Measurements from ENCODE around the gene TBC1D12.
"Not testable (repeated sequence)": the region's sequence is repeated elsewhere in the genome, so short reads cannot be mapped to it uniquely, and the experiment has no call there.

The TBC1D12 gene

GRCh38 chr10:94451883-94452519, 49.7 kb downstream of the TBC1D12 start:
- no peak for DNase-seq (ENCODE audit: low read depth, low spot score)

- no peak for DNase-seq (ENCODE audit: low read depth, low spot score)
Observed at GRCh38 chr10:94456942-94457341, 54.6 kb downstream of the TBC1D12 start.

- no peak for DNase-seq (ENCODE audit: low read depth, low spot score)
Observed at GRCh38 chr10:94459385-94459784, 57.0 kb downstream of the TBC1D12 start.

GRCh38 chr10:94461503-94461902, 59.2 kb downstream of the TBC1D12 start:
- no peak for DNase-seq (ENCODE audit: low read depth, low spot score)

GRCh38 chr10:94462130-94462529, 59.8 kb downstream of the TBC1D12 start:
- DNase-seq (ENCODE audit: low read depth, low spot score) = no peak

GRCh38 chr10:94465684-94466083, 63.3 kb downstream of the TBC1D12 start:
- DNase-seq (ENCODE audit: low read depth, low spot score) = no peak

- DNase-seq (ENCODE audit: low read depth, low spot score) = no peak
Observed at GRCh38 chr10:94481410-94481809, 79.1 kb downstream of the TBC1D12 start.

GRCh38 chr10:94483970-94484369, 81.6 kb downstream of the TBC1D12 start:
- no peak for DNase-seq (ENCODE audit: low read depth, low spot score)

- DNase-seq (ENCODE audit: low read depth, low spot score) = no peak
Observed at GRCh38 chr10:94485094-94485493, 82.8 kb downstream of the TBC1D12 start.

GRCh38 chr10:94487575-94487974, 85.2 kb downstream of the TBC1D12 start:
- DNase-seq (ENCODE audit: low read depth, low spot score) = no peak

GRCh38 chr10:94489107-94489506, 86.8 kb downstream of the TBC1D12 start:
- no peak for DNase-seq (ENCODE audit: low read depth, low spot score)

- no peak for DNase-seq (ENCODE audit: low read depth, low spot score)
Observed at GRCh38 chr10:94489976-94490788, 87.8 kb downstream of the TBC1D12 start.

- DNase-seq (ENCODE audit: low read depth, low spot score) = no peak
Observed at GRCh38 chr10:94490789-94491039, 88.4 kb downstream of the TBC1D12 start.

- no peak for DNase-seq (ENCODE audit: low read depth, low spot score)
Observed at GRCh38 chr10:94493463-94493862, 91.1 kb downstream of the TBC1D12 start.

- DNase-seq (ENCODE audit: low read depth, low spot score) = no peak
Observed at GRCh38 chr10:94496010-94496409, 93.7 kb downstream of the TBC1D12 start.

- DNase-seq (ENCODE audit: low read depth, low spot score) = no peak
Observed at GRCh38 chr10:94496646-94497045, 94.3 kb downstream of the TBC1D12 start.

GRCh38 chr10:94500063-94500462, 97.7 kb downstream of the TBC1D12 start:
- DNase-seq (ENCODE audit: low read depth, low spot score) = no peak

GRCh38 chr10:94521276-94522250, 119.2 kb downstream of the TBC1D12 start:
- DNase-seq (ENCODE audit: low read depth, low spot score) = no peak

GRCh38 chr10:94524146-94524545, 121.8 kb downstream of the TBC1D12 start:
- no peak for DNase-seq (ENCODE audit: low read depth, low spot score)

GRCh38 chr10:94524711-94525110, 122.4 kb downstream of the TBC1D12 start:
- DNase-seq (ENCODE audit: low read depth, low spot score) = no peak

GRCh38 chr10:94531550-94531949, 129.2 kb downstream of the TBC1D12 start:
- DNase-seq (ENCODE audit: low read depth, low spot score) = not testable (repeated sequence)

GRCh38 chr10:94533027-94533426, 130.7 kb downstream of the TBC1D12 start:
- DNase-seq (ENCODE audit: low read depth, low spot score) = no peak

All from iPS DF 19.7 (cell line).